Measurements from ENCODE around the gene PM20D2. TPM values are rescaled to one million over a fixed set of nuclear protein-coding genes. Genes with fewer than 3 reads are reported as not detected.
A peak's percentile ranks its signal among the peaks of the same experiment; 100 is the strongest.

Gene PM20D2
- total and polyA plus RNA-seq, 2 of the 13 experiments (the other 11 are each of a cell fraction or from before 2014, with no cell fraction given): 13.3 to 26.3 TPM

DNA sequence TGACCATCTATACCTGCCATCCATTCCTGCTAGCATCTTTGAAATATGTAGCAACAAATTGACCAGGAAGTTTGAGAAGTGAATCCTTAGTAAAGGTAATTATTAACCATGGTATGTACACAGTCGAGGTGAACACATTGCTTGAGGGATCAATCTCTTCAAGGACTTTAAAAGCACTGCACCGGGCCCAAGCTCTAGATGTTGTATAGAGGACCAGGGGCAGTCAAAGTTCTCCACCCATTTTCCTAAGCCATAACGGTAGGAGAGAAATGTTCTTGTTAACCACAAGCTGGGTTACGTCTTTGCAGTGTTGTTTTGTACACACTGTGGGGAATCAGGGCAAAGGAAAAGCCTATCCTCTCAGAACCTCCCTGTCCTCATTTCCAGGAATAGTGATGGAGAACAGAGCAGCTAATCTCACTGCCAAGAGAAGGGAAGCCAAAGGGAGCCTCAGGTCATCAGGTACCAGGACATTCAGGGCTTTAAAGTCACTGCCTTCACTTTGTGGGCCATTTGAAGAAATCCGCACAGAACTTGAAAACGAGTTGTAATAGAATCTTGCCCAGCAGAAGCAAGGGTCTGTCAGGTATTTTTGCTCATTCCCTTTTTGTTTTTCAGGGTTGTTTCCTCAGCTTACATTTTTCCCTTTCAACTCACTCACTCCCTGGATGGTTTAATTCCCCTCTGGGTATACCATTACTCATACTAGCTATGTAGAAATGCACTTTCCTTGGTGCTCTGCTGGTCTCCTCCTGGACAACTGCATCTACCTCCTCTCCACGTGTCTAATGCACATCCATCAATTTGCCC lies 5.3 kb upstream of the PM20D2 start:
- H3K4me3 ChIP-seq (replicated peaks in 1 of 3; ENCODE audit: insufficient read depth in 1 of 3, low read depth in 2 of 3, low read length in 3 of 3): no peak overlapping the region; a peak in 1 of 6 replicates
- ATAC-seq: peak; percentile 99
- ChIA-PET CTCF (ENCODE audit: low intra/inter-chr PET ratio, low total read pairs) (no interaction called here), POLR2A (interaction anchor here (1.2 to 3.6 kb wide), 5 partner anchors 14 to 177 kb away, joined by 3 to 20 read pairs (median 5); partner anchors contain the start of genes PNRC1 and RNGTT)
- DNase-seq (ENCODE audit: low spot score): peak; percentile 82
- H4K20me1 ChIP-seq (ENCODE audit: insufficient read depth, low read length): no peaks in the 10 kb centered on the region
- no peak overlapping the region for H3K9ac ChIP-seq (ENCODE audit: insufficient read depth, low read depth, low read length)
- in situ Hi-C loops (cut with HindIII; ENCODE audit: extremely low pct_ligation_motif_present, low pct_unique_long_range_greater_than_20kb) (no loop called here), intact Hi-C loops (cut with micrococcal nuclease; ENCODE audit: unreplicated experiment) (no loop called here)
- H3K27ac ChIP-seq (ENCODE audit: extremely low read length, insufficient read depth, low read length): peak overlapping the region; percentile 37
- 14% methylated on average over 7 of the region's 7 CpGs for WGBS (ENCODE audit: low lambda C conversion rate)
- no peaks in the 10 kb centered on the region for H3K36me3 ChIP-seq (replicated peaks in 1 of 2; ENCODE audit: control insufficient read depth in 1 of 2, insufficient read depth in 2 of 2, low read length in 2 of 2)
- peak; percentile 79 for FAIRE-seq
- H2AFZ ChIP-seq (ENCODE audit: low read length): no peak overlapping the region
- BruUV-seq (replicated peaks): no TSS peak
- no peaks in the 10 kb centered on the region; a peak in 1 of 5 replicates for H3K27me3 ChIP-seq (ENCODE audit: control insufficient read depth in 1 of 2, insufficient read depth in 2 of 2, low read length in 2 of 2)
- no peaks in the 10 kb centered on the region for H3K79me2 ChIP-seq (ENCODE audit: insufficient read depth, low read length)
- H3K9me3 ChIP-seq (ENCODE audit: low read length): no peaks in the 10 kb centered on the region
- H3K4me1 ChIP-seq (ENCODE audit: insufficient read depth, low read length): peaks cover 35% of the 10 kb centered on the region
- H3K4me2 ChIP-seq (ENCODE audit: low read depth, low read length): peak overlapping the region; percentile 66
- peak; percentile 67; the same call in 1 of the 2 replicates for TF ChIP-seq ONECUT2 (CRISPR knock-in tag; IDR thresholded peaks at IDR 0.05)
- 0 out of 2 replicates have a peak, but pooled peaks have one; percentile 13 for TF ChIP-seq ZNF644 (CRISPR knock-in tag; IDR thresholded peaks at IDR 0.05; ENCODE audit: low read depth)
- no peak for TF ChIP-seq BRCA1 (CRISPR knock-in tag; IDR thresholded peaks at IDR 0.05)
- TF ChIP-seq EZH2 (conservative IDR thresholded peaks at IDR 0.05; ENCODE audit: low read depth, low read length): no peak
- no peak for TF ChIP-seq GZF1 (CRISPR knock-in tag; IDR thresholded peaks at IDR 0.05)
- TF ChIP-seq PAF1 (CRISPR knock-in tag; IDR thresholded peaks at IDR 0.05): no peak
- TF ChIP-seq CC2D1A (CRISPR knock-in tag; IDR thresholded peaks at IDR 0.05): no peak
- TF ChIP-seq, protein P1, sequence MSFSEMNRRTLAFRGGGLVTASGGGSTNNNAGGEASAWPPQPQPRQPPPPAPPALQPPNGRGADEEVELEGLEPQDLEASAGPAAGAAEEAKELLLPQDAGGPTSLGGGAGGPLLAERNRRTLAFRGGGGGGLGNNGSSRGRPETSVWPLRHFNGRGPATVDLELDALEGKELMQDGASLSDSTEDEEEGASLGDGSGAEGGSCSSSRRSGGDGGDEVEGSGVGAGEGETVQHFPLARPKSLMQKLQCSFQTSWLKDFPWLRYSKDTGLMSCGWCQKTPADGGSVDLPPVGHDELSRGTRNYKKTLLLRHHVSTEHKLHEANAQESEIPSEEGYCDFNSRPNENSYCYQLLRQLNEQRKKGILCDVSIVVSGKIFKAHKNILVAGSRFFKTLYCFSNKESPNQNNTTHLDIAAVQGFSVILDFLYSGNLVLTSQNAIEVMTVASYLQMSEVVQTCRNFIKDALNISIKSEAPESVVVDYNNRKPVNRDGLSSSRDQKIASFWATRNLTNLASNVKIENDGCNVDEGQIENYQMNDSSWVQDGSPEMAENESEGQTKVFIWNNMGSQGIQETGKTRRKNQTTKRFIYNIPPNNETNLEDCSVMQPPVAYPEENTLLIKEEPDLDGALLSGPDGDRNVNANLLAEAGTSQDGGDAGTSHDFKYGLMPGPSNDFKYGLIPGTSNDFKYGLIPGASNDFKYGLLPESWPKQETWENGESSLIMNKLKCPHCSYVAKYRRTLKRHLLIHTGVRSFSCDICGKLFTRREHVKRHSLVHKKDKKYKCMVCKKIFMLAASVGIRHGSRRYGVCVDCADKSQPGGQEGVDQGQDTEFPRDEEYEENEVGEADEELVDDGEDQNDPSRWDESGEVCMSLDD (CRISPR knock-in tag; IDR thresholded peaks at IDR 0.05; ENCODE audit: borderline replicate concordance): no peak
- TF ChIP-seq, protein P2, sequence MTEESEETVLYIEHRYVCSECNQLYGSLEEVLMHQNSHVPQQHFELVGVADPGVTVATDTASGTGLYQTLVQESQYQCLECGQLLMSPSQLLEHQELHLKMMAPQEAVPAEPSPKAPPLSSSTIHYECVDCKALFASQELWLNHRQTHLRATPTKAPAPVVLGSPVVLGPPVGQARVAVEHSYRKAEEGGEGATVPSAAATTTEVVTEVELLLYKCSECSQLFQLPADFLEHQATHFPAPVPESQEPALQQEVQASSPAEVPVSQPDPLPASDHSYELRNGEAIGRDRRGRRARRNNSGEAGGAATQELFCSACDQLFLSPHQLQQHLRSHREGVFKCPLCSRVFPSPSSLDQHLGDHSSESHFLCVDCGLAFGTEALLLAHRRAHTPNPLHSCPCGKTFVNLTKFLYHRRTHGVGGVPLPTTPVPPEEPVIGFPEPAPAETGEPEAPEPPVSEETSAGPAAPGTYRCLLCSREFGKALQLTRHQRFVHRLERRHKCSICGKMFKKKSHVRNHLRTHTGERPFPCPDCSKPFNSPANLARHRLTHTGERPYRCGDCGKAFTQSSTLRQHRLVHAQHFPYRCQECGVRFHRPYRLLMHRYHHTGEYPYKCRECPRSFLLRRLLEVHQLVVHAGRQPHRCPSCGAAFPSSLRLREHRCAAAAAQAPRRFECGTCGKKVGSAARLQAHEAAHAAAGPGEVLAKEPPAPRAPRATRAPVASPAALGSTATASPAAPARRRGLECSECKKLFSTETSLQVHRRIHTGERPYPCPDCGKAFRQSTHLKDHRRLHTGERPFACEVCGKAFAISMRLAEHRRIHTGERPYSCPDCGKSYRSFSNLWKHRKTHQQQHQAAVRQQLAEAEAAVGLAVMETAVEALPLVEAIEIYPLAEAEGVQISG (CRISPR knock-in tag; IDR thresholded peaks at IDR 0.05): no peak
- no peak for TF ChIP-seq ZNF431 (CRISPR knock-in tag; IDR thresholded peaks at IDR 0.05; ENCODE audit: borderline replicate concordance, low read depth)
- TF ChIP-seq ZNF607 (CRISPR knock-in tag; IDR thresholded peaks at IDR 0.05; ENCODE audit: borderline replicate concordance): no peak
- no peak for TF ChIP-seq HOXD1 (CRISPR knock-in tag; IDR thresholded peaks at IDR 0.05)
- no peak for TF ChIP-seq NFYB (CRISPR knock-in tag; IDR thresholded peaks at IDR 0.05)
- TF ChIP-seq, protein P3, sequence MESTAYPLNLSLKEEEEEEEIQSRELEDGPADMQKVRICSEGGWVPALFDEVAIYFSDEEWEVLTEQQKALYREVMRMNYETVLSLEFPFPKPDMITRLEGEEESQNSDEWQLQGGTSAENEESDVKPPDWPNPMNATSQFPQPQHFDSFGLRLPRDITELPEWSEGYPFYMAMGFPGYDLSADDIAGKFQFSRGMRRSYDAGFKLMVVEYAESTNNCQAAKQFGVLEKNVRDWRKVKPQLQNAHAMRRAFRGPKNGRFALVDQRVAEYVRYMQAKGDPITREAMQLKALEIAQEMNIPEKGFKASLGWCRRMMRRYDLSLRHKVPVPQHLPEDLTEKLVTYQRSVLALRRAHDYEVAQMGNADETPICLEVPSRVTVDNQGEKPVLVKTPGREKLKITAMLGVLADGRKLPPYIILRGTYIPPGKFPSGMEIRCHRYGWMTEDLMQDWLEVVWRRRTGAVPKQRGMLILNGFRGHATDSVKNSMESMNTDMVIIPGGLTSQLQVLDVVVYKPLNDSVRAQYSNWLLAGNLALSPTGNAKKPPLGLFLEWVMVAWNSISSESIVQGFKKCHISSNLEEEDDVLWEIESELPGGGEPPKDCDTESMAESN (CRISPR knock-in tag; conservative IDR thresholded peaks at IDR 0.05): no peak
- TF ChIP-seq, protein P4, sequence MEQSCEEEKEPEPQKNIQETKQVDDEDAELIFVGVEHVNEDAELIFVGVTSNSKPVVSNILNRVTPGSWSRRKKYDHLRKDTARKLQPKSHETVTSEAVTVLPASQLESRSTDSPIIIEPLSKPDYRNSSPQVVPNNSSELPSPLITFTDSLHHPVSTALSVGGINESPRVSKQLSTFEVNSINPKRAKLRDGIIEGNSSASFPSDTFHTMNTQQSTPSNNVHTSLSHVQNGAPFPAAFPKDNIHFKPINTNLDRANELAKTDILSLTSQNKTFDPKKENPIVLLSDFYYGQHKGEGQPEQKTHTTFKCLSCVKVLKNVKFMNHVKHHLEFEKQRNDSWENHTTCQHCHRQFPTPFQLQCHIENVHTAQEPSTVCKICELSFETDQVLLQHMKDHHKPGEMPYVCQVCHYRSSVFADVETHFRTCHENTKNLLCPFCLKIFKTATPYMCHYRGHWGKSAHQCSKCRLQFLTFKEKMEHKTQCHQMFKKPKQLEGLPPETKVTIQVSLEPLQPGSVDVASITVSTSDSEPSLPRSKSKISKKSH (CRISPR knock-in tag; IDR thresholded peaks at IDR 0.05; ENCODE audit: borderline replicate concordance): no peak

Measured in HepG2 (cell line).